Activated naive CD8-positive, alpha-beta T cell (primary cell): Measurements from ENCODE around the gene MOBP.
"Not testable (repeated sequence)": the region's sequence is repeated elsewhere in the genome, so short reads cannot be mapped to it uniquely, and the experiment has no call there.

Source experiments
- H3K27ac Mint-ChIP-seq: one replicate; pipeline ENCODE4 v1.8.0; 2021; ENCODE audit warnings: mixed read lengths
- H3K27me3 Mint-ChIP-seq: one replicate; pipeline ENCODE4 v1.8.0; 2021; ENCODE audit warnings: mixed read lengths
- H3K36me3 Mint-ChIP-seq: one replicate; pipeline ENCODE4 v1.8.0; 2021; ENCODE audit warnings: mixed read lengths
- H3K4me1 Mint-ChIP-seq: one replicate; pipeline ENCODE4 v1.8.0; 2021; ENCODE audit warnings: low read depth, mixed read lengths
- H3K4me3 Mint-ChIP-seq: one replicate; pipeline ENCODE4 v1.8.0; 2021; ENCODE audit warnings: mild to moderate bottlenecking, mixed read lengths
- H3K9me3 Mint-ChIP-seq: one replicate; pipeline ENCODE4 v1.8.0; 2021; ENCODE audit warnings: low read depth, mixed read lengths

Gene MOBP

GRCh38 chr3:39440316-39440715 lies 27.2 kb upstream of the MOBP start:
- peaks cover 2% of the 10 kb centered on the region for H3K36me3 Mint-ChIP-seq
- no peaks in the 10 kb centered on the region for H3K27me3 Mint-ChIP-seq
- no peaks in the 10 kb centered on the region for H3K4me1 Mint-ChIP-seq
- no peaks in the 10 kb centered on the region for H3K9me3 Mint-ChIP-seq
- no peak overlapping the region for H3K4me3 Mint-ChIP-seq
- H3K27ac Mint-ChIP-seq = no peak overlapping the region

- Mint-ChIP-seq H3K4me3 (no peak overlapping the region), H3K9me3 (no peaks in the 10 kb centered on the region), H3K27me3 (peaks cover 1% of the 10 kb centered on the region), H3K36me3 (peaks cover 2% of the 10 kb centered on the region), H3K27ac (no peak overlapping the region), H3K4me1 (no peaks in the 10 kb centered on the region)
These were observed 23.9 kb upstream of the MOBP start for GRCh38 chr3:39443530-39443929.

GRCh38 chr3:39445927-39446326 lies 21.6 kb upstream of the MOBP start:
- H3K4me1 Mint-ChIP-seq = no peaks in the 10 kb centered on the region
- H3K4me3 Mint-ChIP-seq = no peak overlapping the region
- peaks cover 2% of the 10 kb centered on the region for H3K36me3 Mint-ChIP-seq
- peaks cover 1% of the 10 kb centered on the region for H3K27me3 Mint-ChIP-seq
- no peak overlapping the region for H3K27ac Mint-ChIP-seq
- H3K9me3 Mint-ChIP-seq = no peaks in the 10 kb centered on the region

- H3K27me3 Mint-ChIP-seq = peaks cover 1% of the 10 kb centered on the region
- no peak overlapping the region for H3K27ac Mint-ChIP-seq
- no peak overlapping the region for H3K4me3 Mint-ChIP-seq
- peaks cover 1% of the 10 kb centered on the region for H3K36me3 Mint-ChIP-seq
- H3K9me3 Mint-ChIP-seq = no peaks in the 10 kb centered on the region
- H3K4me1 Mint-ChIP-seq = no peaks in the 10 kb centered on the region
These were observed 21.0 kb upstream of the MOBP start for GRCh38 chr3:39446444-39446843.

- Mint-ChIP-seq H3K4me3 (no peak overlapping the region), H3K27ac (no peak overlapping the region), H3K36me3 (no peaks in the 10 kb centered on the region), H3K9me3 (no peaks in the 10 kb centered on the region), H3K27me3 (peaks cover 1% of the 10 kb centered on the region), H3K4me1 (no peaks in the 10 kb centered on the region)
These were observed 19.6 kb upstream of the MOBP start for GRCh38 chr3:39447637-39448483.

GRCh38 chr3:39448506-39449233 lies 18.8 kb upstream of the MOBP start:
- Mint-ChIP-seq H3K4me3 (no peak overlapping the region), H3K9me3 (no peaks in the 10 kb centered on the region)

GRCh38 chr3:39449796-39450195 lies 17.7 kb upstream of the MOBP start:
- Mint-ChIP-seq H3K9me3 (no peaks in the 10 kb centered on the region), H3K4me3 (no peak overlapping the region), H3K36me3 (no peaks in the 10 kb centered on the region), H3K4me1 (no peaks in the 10 kb centered on the region), H3K27ac (no peak overlapping the region), H3K27me3 (peaks cover 5% of the 10 kb centered on the region)

More at GRCh38 chr3:39448506-39449233, 18.8 kb upstream of the MOBP start:
- Mint-ChIP-seq H3K4me1 (no peaks in the 10 kb centered on the region), H3K36me3 (no peaks in the 10 kb centered on the region), H3K27me3 (peaks cover 4% of the 10 kb centered on the region), H3K27ac (no peak overlapping the region)

GRCh38 chr3:39453134-39453533 lies 14.3 kb upstream of the MOBP start:
- Mint-ChIP-seq H3K27ac (no peak overlapping the region), H3K4me3 (no peak overlapping the region), H3K27me3 (peaks cover 7% of the 10 kb centered on the region), H3K36me3 (no peaks in the 10 kb centered on the region), H3K9me3 (no peaks in the 10 kb centered on the region), H3K4me1 (no peaks in the 10 kb centered on the region)

- H3K9me3 Mint-ChIP-seq, H3K36me3 Mint-ChIP-seq, H3K4me1 Mint-ChIP-seq, H3K4me3 Mint-ChIP-seq, H3K27ac Mint-ChIP-seq, H3K27me3 Mint-ChIP-seq: not testable (repeated sequence)
These were observed 13.6 kb upstream of the MOBP start for GRCh38 chr3:39453872-39454271.

- Mint-ChIP-seq H3K36me3 (no peaks in the 10 kb centered on the region), H3K9me3 (no peaks in the 10 kb centered on the region), H3K4me3 (no peak overlapping the region), H3K27me3 (peaks cover 8% of the 10 kb centered on the region), H3K4me1 (no peaks in the 10 kb centered on the region), H3K27ac (no peak overlapping the region)
These were observed 12.8 kb upstream of the MOBP start for GRCh38 chr3:39454591-39455217.

GRCh38 chr3:39456159-39456558 lies 11.3 kb upstream of the MOBP start:
- no peak overlapping the region for H3K4me3 Mint-ChIP-seq
- no peaks in the 10 kb centered on the region for H3K36me3 Mint-ChIP-seq
- peaks cover 9% of the 10 kb centered on the region for H3K27me3 Mint-ChIP-seq
- no peaks in the 10 kb centered on the region for H3K4me1 Mint-ChIP-seq
- H3K27ac Mint-ChIP-seq = no peak overlapping the region
- no peaks in the 10 kb centered on the region for H3K9me3 Mint-ChIP-seq

GRCh38 chr3:39457361-39457760 lies 10.1 kb upstream of the MOBP start:
- Mint-ChIP-seq H3K27ac (no peak overlapping the region), H3K36me3 (no peaks in the 10 kb centered on the region), H3K9me3 (no peaks in the 10 kb centered on the region), H3K4me1 (no peaks in the 10 kb centered on the region), H3K4me3 (no peak overlapping the region), H3K27me3 (peaks cover 9% of the 10 kb centered on the region)

- not testable (repeated sequence) for H3K27me3 Mint-ChIP-seq, H3K36me3 Mint-ChIP-seq, H3K4me1 Mint-ChIP-seq, H3K4me3 Mint-ChIP-seq, H3K27ac Mint-ChIP-seq, H3K9me3 Mint-ChIP-seq
These were observed 8.9 kb upstream of the MOBP start for GRCh38 chr3:39458579-39458978.

GRCh38 chr3:39460677-39461076 lies 6.8 kb upstream of the MOBP start:
- no peaks in the 10 kb centered on the region for H3K9me3 Mint-ChIP-seq
- H3K27me3 Mint-ChIP-seq = peaks cover 5% of the 10 kb centered on the region
- no peaks in the 10 kb centered on the region for H3K36me3 Mint-ChIP-seq
- no peaks in the 10 kb centered on the region for H3K4me1 Mint-ChIP-seq
- H3K4me3 Mint-ChIP-seq = no peak overlapping the region
- no peak overlapping the region for H3K27ac Mint-ChIP-seq

GRCh38 chr3:39463269-39463668 lies 4.2 kb upstream of the MOBP start:
- Mint-ChIP-seq H3K27ac (no peak overlapping the region), H3K36me3 (no peaks in the 10 kb centered on the region), H3K27me3 (peaks cover 8% of the 10 kb centered on the region), H3K4me3 (no peak overlapping the region), H3K4me1 (no peaks in the 10 kb centered on the region), H3K9me3 (no peaks in the 10 kb centered on the region)
